SJSA1 (cell line): ENCODE measurements around the gene NPAS2. TPM values are rescaled to one million over a fixed set of nuclear protein-coding genes. Genes with fewer than 3 reads are reported as not detected.

Experiments used
- DNase-seq, 2 experiments: peaks; one replicate each; pipeline ENCODE4 v3.0.0-alpha.2; 2015 to 2020; ENCODE audit warnings: low spot score in 2 of 2, low read depth in 1 of 2
- H3K27ac ChIP-seq: fragments of 250-450 bp; sonication (Bioruptor Pico); 2 replicates; pipeline ENCODE4 v1.5.1; 2020; ENCODE audit warnings: mild to moderate bottlenecking, moderate library complexity
- H3K27me3 ChIP-seq: fragments of 250-450 bp; sonication (Bioruptor Pico); replicated peaks from 2 replicates; pipeline ENCODE4 v1.5.1; 2020; ENCODE audit warnings: mild to moderate bottlenecking, moderate library complexity
- H3K36me3 ChIP-seq: fragments of 250-450 bp; sonication (Bioruptor Pico); 2 replicates; pipeline ENCODE4 v1.5.1; 2020; ENCODE audit warnings: mild to moderate bottlenecking
- H3K4me1 ChIP-seq: fragments of 250-450 bp; sonication (Bioruptor Pico); replicated peaks from 2 replicates; pipeline ENCODE4 v1.6.1; 2021; ENCODE audit warnings: mild to moderate bottlenecking
- H3K4me3 ChIP-seq: fragments of 250-450 bp; sonication (Bioruptor Pico); 2 replicates; pipeline ENCODE4 v1.5.1; 2020; ENCODE audit warnings: mild to moderate bottlenecking
- H3K9me3 ChIP-seq: fragments of 250-450 bp; sonication (Bioruptor Pico); replicated peaks from 2 replicates; pipeline ENCODE4 v1.5.1; 2020; ENCODE audit warnings: mild to moderate bottlenecking
- total RNA-seq: library from RNA; depleted of rRNA; stranded (reverse); fragments of >200 nt; shearing (Covaris generic); gene quantifications from 2 replicates; pipeline ENCODE4 v1.2.3, GENCODE V29; 2014

The NPAS2 gene
- total RNA-seq, 1 experiment from 2014 or later, result 4.0 TPM

- Histone ChIP-seq H3K4me3 (no peak overlapping the region), H3K36me3 (no peaks in the 10 kb centered on the region), H3K4me1 (peaks cover 24% of the 10 kb centered on the region), H3K27ac (peak overlapping the region; percentile 45), H3K9me3 (no peaks in the 10 kb centered on the region), H3K27me3 (no peaks in the 10 kb centered on the region)
- DNase-seq, result no peak
Observed at GRCh38 chr2:100857341-100857740, 37.4 kb downstream of the NPAS2 start.

- H3K27me3 ChIP-seq, result no peaks in the 10 kb centered on the region
- peak in 1 of 2 experiments; percentile 44 for DNase-seq
- H3K9me3 ChIP-seq, result no peaks in the 10 kb centered on the region
- H3K4me1 ChIP-seq, result peaks cover 26% of the 10 kb centered on the region
- peak overlapping the region; percentile 45 for H3K27ac ChIP-seq
- no peaks in the 10 kb centered on the region for H3K36me3 ChIP-seq
- no peak overlapping the region for H3K4me3 ChIP-seq
Observed at GRCh38 chr2:100857915-100858314, 38.0 kb downstream of the NPAS2 start.

- H3K36me3 ChIP-seq, result no peaks in the 10 kb centered on the region
- no peaks in the 10 kb centered on the region for H3K27me3 ChIP-seq
- H3K4me3 ChIP-seq, result no peak overlapping the region
- peaks cover 26% of the 10 kb centered on the region for H3K4me1 ChIP-seq
- no peaks in the 10 kb centered on the region for H3K9me3 ChIP-seq
- H3K27ac ChIP-seq, result no peak overlapping the region
- DNase-seq, result no peak
Observed at GRCh38 chr2:100859902-100860301, 40.0 kb downstream of the NPAS2 start.

GRCh38 chr2:100861340-100861739, 41.4 kb downstream of the NPAS2 start:
- no peak for DNase-seq
- peaks cover 35% of the 10 kb centered on the region for H3K4me1 ChIP-seq
- no peak overlapping the region for H3K27ac ChIP-seq
- H3K27me3 ChIP-seq, result no peaks in the 10 kb centered on the region
- H3K9me3 ChIP-seq, result no peaks in the 10 kb centered on the region
- H3K36me3 ChIP-seq, result no peaks in the 10 kb centered on the region
- no peak overlapping the region for H3K4me3 ChIP-seq

- no peaks in the 10 kb centered on the region for H3K9me3 ChIP-seq
- H3K27me3 ChIP-seq, result no peaks in the 10 kb centered on the region
- no peaks in the 10 kb centered on the region for H3K36me3 ChIP-seq
- H3K4me3 ChIP-seq, result no peak overlapping the region
- no peak for DNase-seq
- no peak overlapping the region for H3K27ac ChIP-seq
- H3K4me1 ChIP-seq, result peaks cover 38% of the 10 kb centered on the region
Observed at GRCh38 chr2:100862081-100862480, 42.1 kb downstream of the NPAS2 start.

GRCh38 chr2:100865816-100866460, 46.0 kb downstream of the NPAS2 start:
- H3K27ac ChIP-seq, result no peak overlapping the region
- H3K36me3 ChIP-seq, result no peaks in the 10 kb centered on the region
- H3K4me3 ChIP-seq, result no peak overlapping the region
- DNase-seq, result peak in 1 of 2 experiments; percentile 53
- 0 out of 2 replicates have a peak, but pooled peaks cover 3% of the 10 kb centered on the region for H3K9me3 ChIP-seq
- H3K4me1 ChIP-seq, result peaks cover 22% of the 10 kb centered on the region
- H3K27me3 ChIP-seq, result no peaks in the 10 kb centered on the region

- Histone ChIP-seq H3K4me3 (no peak overlapping the region), H3K4me1 (peaks cover 12% of the 10 kb centered on the region), H3K27me3 (no peaks in the 10 kb centered on the region), H3K9me3 (0 out of 2 replicates have a peak, but pooled peaks cover 3% of the 10 kb centered on the region), H3K36me3 (no peaks in the 10 kb centered on the region), H3K27ac (no peak overlapping the region)
- DNase-seq, result no peak
Observed at GRCh38 chr2:100868083-100868482, 48.1 kb downstream of the NPAS2 start.

GRCh38 chr2:100869120-100869519, 49.2 kb downstream of the NPAS2 start:
- no peak for DNase-seq
- no peaks in the 10 kb centered on the region for H3K36me3 ChIP-seq
- H3K4me3 ChIP-seq, result no peak overlapping the region
- H3K27me3 ChIP-seq, result no peaks in the 10 kb centered on the region
- H3K9me3 ChIP-seq, result 0 out of 2 replicates have a peak, but pooled peaks cover 3% of the 10 kb centered on the region
- peaks cover 12% of the 10 kb centered on the region for H3K4me1 ChIP-seq
- no peak overlapping the region for H3K27ac ChIP-seq

GRCh38 chr2:100870652-100871531, 51.0 kb downstream of the NPAS2 start:
- Histone ChIP-seq H3K27me3 (no peaks in the 10 kb centered on the region), H3K4me3 (no peak overlapping the region), H3K36me3 (no peaks in the 10 kb centered on the region), H3K4me1 (peaks cover 13% of the 10 kb centered on the region), H3K9me3 (0 out of 2 replicates have a peak, but pooled peaks cover 3% of the 10 kb centered on the region), H3K27ac (no peak overlapping the region)
- no peak for DNase-seq

- H3K9me3 ChIP-seq, result no peaks in the 10 kb centered on the region
- H3K4me1 ChIP-seq, result peaks cover 16% of the 10 kb centered on the region
- peak in 1 of 2 experiments; percentile 64 for DNase-seq
- peak overlapping the region; percentile 23 for H3K27ac ChIP-seq
- H3K4me3 ChIP-seq, result no peak overlapping the region
- no peaks in the 10 kb centered on the region for H3K27me3 ChIP-seq
- H3K36me3 ChIP-seq, result no peaks in the 10 kb centered on the region
Observed at GRCh38 chr2:100875516-100876230, 55.7 kb downstream of the NPAS2 start.

GRCh38 chr2:100876231-100876860, 56.4 kb downstream of the NPAS2 start:
- no peaks in the 10 kb centered on the region for H3K27me3 ChIP-seq
- peaks cover 20% of the 10 kb centered on the region for H3K4me1 ChIP-seq
- no peaks in the 10 kb centered on the region for H3K9me3 ChIP-seq
- no peak overlapping the region for H3K4me3 ChIP-seq
- DNase-seq, result no peak
- no peaks in the 10 kb centered on the region for H3K36me3 ChIP-seq
- H3K27ac ChIP-seq, result peak overlapping the region; percentile 23

- peaks cover 20% of the 10 kb centered on the region for H3K4me1 ChIP-seq
- no peaks in the 10 kb centered on the region for H3K27me3 ChIP-seq
- DNase-seq, result no peak
Observed at GRCh38 chr2:100877555-100877954, 57.6 kb downstream of the NPAS2 start.

GRCh38 chr2:100878000-100878791, 58.3 kb downstream of the NPAS2 start:
- H3K36me3 ChIP-seq, result no peaks in the 10 kb centered on the region
- H3K27ac ChIP-seq, result no peak overlapping the region
- H3K27me3 ChIP-seq, result no peaks in the 10 kb centered on the region
- DNase-seq, result no peak
- H3K4me1 ChIP-seq, result peaks cover 24% of the 10 kb centered on the region
- no peak overlapping the region for H3K4me3 ChIP-seq
- H3K9me3 ChIP-seq, result no peaks in the 10 kb centered on the region

More at GRCh38 chr2:100877555-100877954, 57.6 kb downstream of the NPAS2 start:
- no peaks in the 10 kb centered on the region for H3K9me3 ChIP-seq
- H3K27ac ChIP-seq, result no peak overlapping the region
- no peaks in the 10 kb centered on the region for H3K36me3 ChIP-seq
- H3K4me3 ChIP-seq, result no peak overlapping the region
